Epidermal melanocyte (primary cell): ENCODE measurements around the gene NELFCD.
A peak's percentile ranks its signal among the peaks of the same experiment; 100 is the strongest.
"Not testable (repeated sequence)": the region's sequence is repeated elsewhere in the genome, so short reads cannot be mapped to it uniquely, and the experiment has no call there.

Experiments used
- DNase-seq: peaks from one replicate; pipeline ENCODE4 v3.0.0; 2011; ENCODE audit warnings: low spot score; ENCODE audit not compliant: insufficient read length

Gene NELFCD

GRCh38 chr20:58971429-58971828 is 9.6 kb upstream of the NELFCD start:
- no peak for DNase-seq

DNA sequence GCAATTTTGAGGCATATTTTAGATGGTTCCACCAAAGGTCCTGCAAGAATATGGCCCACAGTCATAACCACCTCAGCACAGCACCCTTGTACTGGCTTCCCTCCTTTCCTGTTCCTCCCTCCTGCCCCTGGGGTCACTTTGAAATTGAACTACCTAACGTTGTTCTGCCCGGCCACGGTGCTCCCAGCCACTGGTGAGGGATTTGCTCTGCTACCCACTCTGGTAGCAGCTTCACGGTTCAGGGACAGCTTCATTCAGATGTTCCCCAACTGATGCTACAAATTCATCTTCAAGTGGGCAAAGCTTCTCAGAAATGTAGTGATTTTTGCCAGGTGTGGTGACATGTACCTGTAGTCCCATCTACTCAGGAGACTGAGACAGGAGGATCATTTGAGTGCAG is 7.9 kb upstream of the NELFCD start:
- DNase-seq = no peak

DNA sequence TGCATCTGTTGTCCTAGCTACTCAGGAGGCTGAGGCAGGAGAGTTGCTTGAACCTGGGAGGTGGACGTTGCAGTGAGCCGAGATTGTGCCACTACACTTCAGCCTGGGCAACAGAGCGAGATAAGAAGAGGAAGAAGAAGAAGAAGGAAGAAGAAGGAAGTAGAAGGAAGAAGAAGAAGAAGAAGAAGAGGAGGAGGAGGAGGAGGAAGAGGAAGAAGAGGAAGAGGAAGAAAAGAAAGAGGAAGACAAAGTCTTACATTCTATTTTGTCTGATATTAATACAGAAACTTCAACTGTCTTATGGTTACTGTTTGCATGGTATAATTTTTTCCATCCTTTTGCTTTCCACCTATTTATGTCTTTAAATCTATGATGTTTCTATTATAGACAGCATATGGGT is 7.2 kb upstream of the NELFCD start:
- DNase-seq = no peak

- no peak for DNase-seq
Measured at GRCh38 chr20:58975353-58975752, 5.7 kb upstream of the NELFCD start.

- no peak for DNase-seq
Measured at GRCh38 chr20:58976061-58976730, 4.9 kb upstream of the NELFCD start.

DNA sequence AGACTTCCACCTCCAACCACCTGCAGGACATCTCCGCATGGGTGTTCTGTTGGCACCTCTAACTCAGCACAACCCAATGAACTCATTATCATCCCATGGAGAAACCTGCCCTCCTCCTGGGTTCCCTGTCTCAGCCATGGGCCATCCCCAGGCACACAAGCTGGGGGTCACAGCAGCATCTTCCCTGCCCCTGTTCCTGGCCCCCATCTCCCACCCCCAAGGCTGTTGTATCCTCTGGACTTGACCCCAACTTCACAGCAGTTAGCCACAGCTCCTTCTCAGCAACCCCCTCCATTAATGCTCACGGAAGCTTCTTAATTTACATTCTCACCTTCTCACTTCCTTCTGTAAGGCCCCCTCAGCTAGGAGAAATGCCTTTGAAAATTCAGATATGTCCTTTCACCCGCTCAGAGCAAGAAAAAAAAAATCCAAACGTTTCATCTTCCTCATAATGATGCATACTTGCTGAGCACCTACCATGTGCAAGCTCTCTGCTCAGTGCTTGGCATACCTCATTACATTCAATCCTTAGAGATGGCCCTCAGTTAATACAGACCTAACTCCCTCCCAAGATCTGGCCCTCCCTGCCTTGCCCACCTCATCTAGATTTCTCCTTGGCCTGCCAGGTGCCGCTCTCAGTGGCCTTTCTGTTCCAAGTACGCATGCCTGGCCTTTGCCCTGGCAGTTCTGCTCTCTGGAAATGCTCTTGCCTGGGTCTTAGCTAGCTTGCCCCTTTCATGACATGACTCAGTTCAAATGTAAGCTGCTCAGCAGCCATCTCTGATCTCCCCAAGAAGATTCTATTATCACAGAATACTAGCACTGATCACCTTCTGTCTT is 2.5 kb upstream of the NELFCD start:
- DNase-seq = no peak

GRCh38 chr20:58981628-58982364 is 740 bp downstream of the NELFCD start:
- no peak for DNase-seq

DNA sequence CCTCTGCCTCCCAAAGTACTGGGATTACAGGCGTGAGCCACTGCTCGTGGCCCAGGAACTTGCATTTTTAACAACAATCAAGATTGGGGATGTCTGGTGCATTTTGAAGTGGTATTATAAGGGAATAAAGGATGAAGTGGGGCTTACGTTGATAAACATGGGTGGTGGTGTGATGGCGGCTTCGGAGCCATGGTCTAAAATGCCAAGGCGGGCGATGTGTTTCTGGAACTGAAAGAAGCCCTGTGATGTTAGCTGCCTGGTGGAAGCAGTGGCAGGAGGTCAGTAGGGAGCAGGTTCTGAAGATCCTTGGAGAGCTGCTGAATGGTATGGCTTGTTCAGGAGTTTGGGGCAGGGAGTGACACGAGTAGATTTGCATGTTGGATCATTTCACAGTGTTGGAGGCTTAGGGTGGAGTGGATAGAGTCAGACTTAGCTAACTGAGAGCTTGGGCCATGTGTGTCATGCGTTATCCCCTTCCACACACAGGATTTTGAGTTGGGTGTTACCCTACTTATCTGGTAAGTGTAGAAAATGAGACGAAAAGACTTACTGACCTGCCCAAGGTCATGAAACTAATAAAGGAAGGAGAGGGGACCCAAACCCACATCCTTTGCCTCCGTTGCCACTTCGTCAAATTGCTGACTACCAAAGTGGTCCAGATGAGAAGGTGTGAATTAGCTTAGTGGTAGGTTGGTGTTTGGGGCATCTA is 1.5 kb downstream of the NELFCD start:
- DNase-seq = no peak

DNA sequence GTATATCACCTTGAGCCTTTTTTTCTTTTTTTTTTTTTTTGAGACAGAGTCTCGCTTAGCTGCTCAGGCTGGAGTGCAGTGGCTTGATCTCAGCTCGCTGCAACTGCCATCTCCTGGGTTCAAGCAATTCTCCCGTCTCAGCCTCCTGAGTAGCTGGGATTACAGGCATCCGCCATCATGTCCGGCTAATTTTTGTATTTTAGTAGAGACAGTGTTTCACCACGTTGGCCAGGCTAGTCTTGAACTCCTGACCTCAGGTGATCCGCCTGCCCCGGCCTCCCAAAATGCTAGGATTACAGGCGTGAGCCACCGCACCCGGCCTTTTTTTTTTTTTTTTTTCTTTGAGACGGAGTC is 2.0 kb downstream of the NELFCD start:
- DNase-seq = not testable (repeated sequence)

DNA sequence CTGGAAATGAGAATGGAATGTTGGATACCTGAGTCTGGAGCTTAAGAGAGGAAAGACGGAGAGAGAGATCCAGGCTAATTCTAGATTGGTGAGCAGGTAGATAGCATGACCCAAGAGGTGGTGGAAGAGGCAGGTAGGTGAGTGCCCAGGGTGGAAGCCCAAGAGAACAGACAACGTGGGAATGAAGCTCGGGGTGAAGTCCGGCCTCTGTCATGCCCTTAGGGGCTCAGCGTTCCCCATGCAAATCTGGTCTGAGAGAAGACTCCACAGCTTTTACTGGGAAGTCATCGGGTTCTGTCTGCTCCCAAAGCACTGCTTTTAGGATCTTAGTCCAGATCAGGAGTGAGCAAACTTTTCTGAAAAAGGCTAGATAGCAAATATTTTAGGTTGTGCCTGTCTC is 3.6 kb downstream of the NELFCD start:
- no peak for DNase-seq

DNA sequence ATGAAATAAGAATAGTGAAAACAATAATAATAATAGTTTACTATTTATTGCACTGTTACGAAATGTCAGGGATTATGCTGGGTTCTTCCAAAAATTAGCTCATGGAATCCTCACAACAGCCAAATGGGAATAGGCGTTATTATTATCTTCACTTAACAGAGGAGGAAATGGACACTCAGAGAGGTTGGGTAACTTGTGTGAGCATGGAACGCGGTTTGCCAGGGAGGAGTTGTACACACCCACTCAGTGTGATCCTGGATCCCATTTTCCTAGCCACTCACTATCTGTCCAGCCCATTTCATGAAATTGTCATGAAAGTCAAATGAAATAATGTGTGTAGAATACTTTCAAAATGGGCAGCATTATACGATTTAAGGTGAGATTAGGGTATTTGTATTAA is 4.6 kb downstream of the NELFCD start:
- DNase-seq = no peak

- no peak for DNase-seq
Measured at GRCh38 chr20:58986286-58986967, 5.4 kb downstream of the NELFCD start.

DNA sequence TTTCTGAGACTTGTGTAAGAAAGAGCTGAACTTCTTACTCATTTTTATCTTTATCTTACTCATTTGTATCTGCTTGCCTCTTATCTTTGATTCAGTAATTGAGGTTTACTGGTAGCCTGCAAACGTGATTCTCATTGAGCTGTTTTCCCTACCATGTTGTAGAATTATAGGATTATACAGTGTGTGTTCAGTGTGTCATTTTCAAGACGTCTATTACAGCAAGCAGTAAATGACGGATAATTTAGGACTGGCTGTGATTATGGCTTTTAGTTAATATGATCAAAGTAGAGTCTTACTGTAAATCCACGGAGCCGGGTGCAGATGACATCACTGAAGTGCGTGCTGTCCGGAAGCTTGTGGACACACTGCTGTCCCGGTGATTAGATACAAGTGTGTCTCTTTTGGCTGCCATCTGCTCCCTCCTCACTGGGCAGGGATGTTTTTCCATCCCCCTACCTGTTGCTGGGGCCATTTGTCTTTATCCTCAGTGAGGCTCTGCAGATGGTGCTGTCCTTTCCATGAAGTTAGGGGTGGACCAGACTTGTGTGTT is 6.0 kb downstream of the NELFCD start:
- no peak for DNase-seq

DNA sequence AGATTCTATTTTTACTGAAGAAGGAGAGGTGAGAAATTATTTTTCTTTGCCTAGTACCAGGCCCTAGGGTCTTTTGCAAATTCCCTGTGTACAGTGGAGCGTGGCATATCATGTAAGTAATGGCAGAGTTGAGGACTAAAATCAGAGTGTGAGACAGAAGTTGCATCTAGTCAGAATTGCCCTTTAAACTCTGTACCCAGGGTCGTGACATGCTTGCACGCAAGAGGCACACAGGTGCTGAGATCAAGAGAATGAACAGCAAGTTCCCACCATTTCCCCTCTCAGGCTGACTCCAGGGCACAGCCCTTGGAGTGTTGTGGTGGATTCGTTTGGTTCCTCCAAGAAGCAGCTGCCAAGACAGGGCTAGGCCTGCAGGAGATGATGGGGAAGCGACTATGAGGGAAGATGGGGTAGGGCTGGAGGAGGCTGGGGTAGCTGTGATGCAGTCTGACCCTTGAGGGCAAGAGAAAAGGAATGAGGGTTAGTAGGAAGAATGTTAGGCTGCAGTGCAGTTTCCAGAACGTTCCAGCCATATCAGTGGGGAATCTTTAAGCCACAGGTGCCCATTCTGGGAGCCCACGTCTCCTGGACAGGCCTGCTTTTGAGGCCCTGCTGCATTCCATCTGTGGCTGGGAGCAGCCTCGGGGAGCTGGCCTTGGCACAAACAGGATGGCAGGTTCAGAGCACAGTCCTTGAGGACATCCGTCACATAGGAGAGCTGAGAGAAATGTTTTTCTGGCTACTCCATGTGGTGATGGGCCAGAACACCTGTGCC is 6.9 kb downstream of the NELFCD start:
- DNase-seq = no peak

DNA sequence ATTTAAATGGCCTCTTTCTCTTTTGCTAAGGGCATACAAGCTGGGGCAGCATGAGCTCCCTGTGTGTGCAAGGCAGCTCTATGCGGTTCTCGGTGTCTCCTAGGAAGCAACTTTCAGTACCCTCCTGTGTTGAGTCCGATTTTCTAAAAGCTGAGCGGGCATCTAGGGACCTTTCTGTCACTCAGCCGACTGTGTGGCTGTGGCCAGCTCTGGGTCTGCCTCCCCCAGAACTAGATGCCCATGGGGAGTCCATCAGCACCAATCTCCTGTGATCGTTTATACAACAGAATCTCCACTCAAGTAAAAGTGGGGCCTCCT is 7.5 kb downstream of the NELFCD start:
- DNase-seq = no peak

GRCh38 chr20:58989196-58989595 is 8.1 kb downstream of the NELFCD start:
- no peak for DNase-seq

GRCh38 chr20:58990651-58991445 is 9.8 kb downstream of the NELFCD start:
- DNase-seq = peak; percentile 48

DNA sequence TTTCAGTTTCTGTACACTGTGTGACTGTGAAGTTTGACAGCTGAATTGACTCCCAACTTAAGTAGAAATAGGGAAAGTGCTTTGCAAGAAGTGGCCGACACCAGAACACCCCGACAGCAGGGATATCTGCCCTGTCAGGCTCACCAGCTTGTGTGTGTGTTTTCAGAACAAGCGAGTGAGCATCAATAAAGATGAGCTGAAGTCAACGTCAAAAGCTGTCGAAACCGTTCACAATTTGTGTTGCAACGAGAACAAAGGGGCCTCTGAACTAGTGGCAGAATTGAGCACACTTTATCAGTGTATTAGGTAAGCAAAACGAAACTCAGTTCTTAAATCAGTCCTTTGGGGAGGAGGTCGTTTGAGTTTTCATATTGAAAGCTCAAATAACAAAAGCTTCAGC is 10.7 kb downstream of the NELFCD start:
- no peak for DNase-seq

GRCh38 chr20:58992911-58993310 is 11.9 kb downstream of the NELFCD start:
- DNase-seq = no peak
